ENCODE data around the gene SDC4.

DNA sequence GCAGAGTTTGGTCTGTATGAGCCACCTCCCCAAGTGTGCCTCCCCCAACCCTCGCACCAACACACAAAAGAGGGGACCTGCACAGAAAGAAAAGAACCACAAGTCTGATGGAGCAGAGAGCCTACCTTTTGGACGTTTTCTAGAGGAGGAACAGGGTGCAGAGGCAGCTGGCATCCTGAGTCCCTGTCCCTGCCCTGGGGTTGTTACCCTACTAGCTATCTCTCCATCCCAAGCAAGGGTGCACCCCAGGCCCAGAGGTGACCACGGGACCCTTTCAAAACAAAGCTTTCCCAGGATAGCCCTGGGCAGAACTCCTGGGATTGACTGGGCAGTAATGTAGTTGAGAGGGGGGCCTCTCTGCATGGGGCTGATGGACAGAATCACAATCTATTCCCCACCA, 30.4 kb downstream of the SDC4 start:
- TF ChIP-seq, protein P1, sequence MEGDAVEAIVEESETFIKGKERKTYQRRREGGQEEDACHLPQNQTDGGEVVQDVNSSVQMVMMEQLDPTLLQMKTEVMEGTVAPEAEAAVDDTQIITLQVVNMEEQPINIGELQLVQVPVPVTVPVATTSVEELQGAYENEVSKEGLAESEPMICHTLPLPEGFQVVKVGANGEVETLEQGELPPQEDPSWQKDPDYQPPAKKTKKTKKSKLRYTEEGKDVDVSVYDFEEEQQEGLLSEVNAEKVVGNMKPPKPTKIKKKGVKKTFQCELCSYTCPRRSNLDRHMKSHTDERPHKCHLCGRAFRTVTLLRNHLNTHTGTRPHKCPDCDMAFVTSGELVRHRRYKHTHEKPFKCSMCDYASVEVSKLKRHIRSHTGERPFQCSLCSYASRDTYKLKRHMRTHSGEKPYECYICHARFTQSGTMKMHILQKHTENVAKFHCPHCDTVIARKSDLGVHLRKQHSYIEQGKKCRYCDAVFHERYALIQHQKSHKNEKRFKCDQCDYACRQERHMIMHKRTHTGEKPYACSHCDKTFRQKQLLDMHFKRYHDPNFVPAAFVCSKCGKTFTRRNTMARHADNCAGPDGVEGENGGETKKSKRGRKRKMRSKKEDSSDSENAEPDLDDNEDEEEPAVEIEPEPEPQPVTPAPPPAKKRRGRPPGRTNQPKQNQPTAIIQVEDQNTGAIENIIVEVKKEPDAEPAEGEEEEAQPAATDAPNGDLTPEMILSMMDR (IDR thresholded peaks at IDR 0.05), result no peak
- TF ChIP-seq POLR2A (IDR thresholded peaks at IDR 0.05), result no peak

Measured in vagina (tissue), 2 donors.